WTC11 (cell line): Measurements from ENCODE around the gene SPATS2. TPM values are rescaled to one million over a fixed set of nuclear protein-coding genes. Genes with fewer than 3 reads are reported as not detected.
A peak's percentile ranks its signal among the peaks of the same experiment; 100 is the strongest.

Experiments
- CBFB ChIP-seq: sonication (generic); formaldehyde crosslinking; IDR thresholded peaks from 2 replicates; pipeline ENCODE4 v1.8.1; 2022; ENCODE audit warnings: mild to moderate bottlenecking, low read depth, missing genetic modification reagents
- CREM ChIP-seq: sonication (generic); formaldehyde crosslinking; IDR thresholded peaks from 2 replicates; pipeline ENCODE4 v1.8.1; 2022; ENCODE audit warnings: mild to moderate bottlenecking, missing genetic modification reagents, moderate library complexity
- ESRRA ChIP-seq: sonication (generic); formaldehyde crosslinking; IDR thresholded peaks from 2 replicates; pipeline ENCODE4 v1.8.1; 2022; ENCODE audit warnings: mild to moderate bottlenecking, missing genetic modification reagents, borderline replicate concordance
- KAT7 ChIP-seq: sonication (generic); formaldehyde crosslinking; IDR thresholded peaks from 2 replicates; pipeline ENCODE4 v1.8.1; 2023; ENCODE audit warnings: missing genetic modification reagents, mild to moderate bottlenecking, borderline replicate concordance
- NR2C2 ChIP-seq: sonication (generic); formaldehyde crosslinking; IDR thresholded peaks from 2 replicates; pipeline ENCODE4 v1.8.0; 2022; ENCODE audit warnings: mild to moderate bottlenecking, missing genetic modification reagents
- NR3C1 ChIP-seq: sonication (generic); formaldehyde crosslinking; conservative IDR thresholded peaks from 2 replicates; pipeline ENCODE4 v1.8.1; 2023; ENCODE audit warnings: low read depth, mild to moderate bottlenecking, missing genetic modification reagents
- OVOL2 ChIP-seq: fragments of 250-450 bp; sonication (Bioruptor Pico); IDR thresholded peaks from 2 replicates; pipeline ENCODE4 v1.9.0; 2021; ENCODE audit warnings: mild to moderate bottlenecking, borderline replicate concordance
- RORB ChIP-seq: fragments of 250-450 bp; sonication (Bioruptor Pico); IDR thresholded peaks from 2 replicates; pipeline ENCODE4 v1.9.0; 2021; ENCODE audit warnings: mild to moderate bottlenecking
- SOX15 ChIP-seq: fragments of 250-450 bp; sonication (Bioruptor Pico); IDR thresholded peaks from 2 replicates; pipeline ENCODE4 v1.9.0; 2021; ENCODE audit warnings: mild to moderate bottlenecking
- SP1 ChIP-seq: sonication (generic); formaldehyde crosslinking; conservative IDR thresholded peaks from 2 replicates; pipeline ENCODE4 v1.8.1; 2022; ENCODE audit warnings: missing genetic modification reagents
- TCF7 ChIP-seq: sonication (generic); formaldehyde crosslinking; IDR thresholded peaks from 2 replicates; pipeline ENCODE4 v1.8.0; 2022; ENCODE audit warnings: mild to moderate bottlenecking, low read depth, missing genetic modification reagents, moderate library complexity
- total RNA-seq: library from RNA; stranded (reverse); gene quantifications from 3 replicates; pipeline ENCODE4 v1.2.3, GENCODE V29; 2021
- TF ChIP-seq, protein P1 (sequence below): sonication (generic); formaldehyde crosslinking; IDR thresholded peaks from 2 replicates; pipeline ENCODE4 v1.8.1; 2023; ENCODE audit warnings: mild to moderate bottlenecking, moderate library complexity, missing genetic modification reagents
- TF ChIP-seq, protein P2 (sequence below): sonication (generic); formaldehyde crosslinking; IDR thresholded peaks from 2 replicates; pipeline ENCODE4 v1.8.1; 2023; ENCODE audit warnings: mild to moderate bottlenecking, missing genetic modification reagents, borderline replicate concordance
- TF ChIP-seq, protein P3 (sequence below): sonication (generic); formaldehyde crosslinking; IDR thresholded peaks from 2 replicates; pipeline ENCODE4 v1.8.0; 2022; ENCODE audit warnings: mild to moderate bottlenecking, missing genetic modification reagents
- TF ChIP-seq, protein P4 (sequence below): fragments of 250-450 bp; sonication (Bioruptor Pico); IDR thresholded peaks from 2 replicates; pipeline ENCODE4 v1.9.0; 2021; ENCODE audit warnings: mild to moderate bottlenecking, borderline replicate concordance
- TF ChIP-seq, protein P5 (sequence below): sonication (generic); formaldehyde crosslinking; IDR thresholded peaks from 2 replicates; pipeline ENCODE4 v1.8.0; 2023; ENCODE audit warnings: missing genetic modification reagents
- TF ChIP-seq, protein P6 (sequence below): fragments of 200-600 bp; IDR thresholded peaks from 2 replicates; pipeline ENCODE4 v1.8.0; 2022; ENCODE audit warnings: antibody characterized with exemption
- TF ChIP-seq, protein P7 (sequence below): sonication (generic); formaldehyde crosslinking; conservative IDR thresholded peaks from 2 replicates; pipeline ENCODE4 v1.8.1; 2022; ENCODE audit warnings: mild to moderate bottlenecking, missing genetic modification reagents
- TF ChIP-seq, protein P8 (sequence below): sonication (generic); formaldehyde crosslinking; IDR thresholded peaks from 2 replicates; pipeline ENCODE4 v1.8.0; 2022; ENCODE audit warnings: missing genetic modification reagents

SPATS2 gene
- total RNA-seq, 1 experiment from 2014 or later = 25.9 TPM

DNA sequence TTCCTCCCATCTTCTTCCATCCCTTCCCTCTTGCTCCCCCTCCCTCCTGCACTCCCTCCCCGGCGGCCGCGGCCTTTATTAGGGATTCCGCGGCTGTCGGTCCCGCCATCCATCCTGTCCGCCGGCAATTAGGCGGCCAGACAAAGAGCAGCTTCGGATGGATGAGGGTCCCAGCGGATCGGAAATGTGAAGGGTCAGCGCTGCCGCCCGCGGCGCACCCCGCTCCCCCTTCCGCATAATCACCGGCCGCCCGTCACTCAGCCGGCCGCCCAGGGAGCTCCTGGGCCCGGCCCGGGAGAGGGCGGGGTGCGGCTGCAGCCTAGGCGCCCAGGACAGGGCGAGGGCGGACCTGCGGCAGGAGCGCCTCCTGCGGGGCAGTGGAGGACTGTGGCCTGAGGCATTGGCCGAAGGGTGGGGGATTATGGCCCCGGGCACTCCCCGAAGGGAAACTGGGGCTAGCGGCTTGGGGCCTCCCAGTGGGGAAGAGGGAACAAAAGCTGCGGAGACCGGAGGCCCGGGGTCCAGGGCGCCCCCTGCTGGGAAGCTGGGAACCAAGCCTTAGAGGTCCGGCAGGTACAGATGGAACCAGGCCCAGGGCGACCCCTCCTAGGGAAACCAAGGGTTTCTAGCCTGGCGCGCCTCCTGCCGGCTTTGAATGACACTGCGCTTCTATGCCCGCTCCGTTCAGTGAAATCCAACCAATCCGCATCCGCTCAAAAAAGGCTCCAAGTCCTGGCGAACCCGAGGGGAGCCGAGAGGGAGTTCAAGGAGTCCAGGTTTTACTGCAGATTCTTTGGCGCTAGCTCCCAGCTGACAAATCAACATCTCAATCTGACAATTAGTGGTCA, 25.0 kb upstream of the SPATS2 start (continued):
- TF ChIP-seq, protein P1, sequence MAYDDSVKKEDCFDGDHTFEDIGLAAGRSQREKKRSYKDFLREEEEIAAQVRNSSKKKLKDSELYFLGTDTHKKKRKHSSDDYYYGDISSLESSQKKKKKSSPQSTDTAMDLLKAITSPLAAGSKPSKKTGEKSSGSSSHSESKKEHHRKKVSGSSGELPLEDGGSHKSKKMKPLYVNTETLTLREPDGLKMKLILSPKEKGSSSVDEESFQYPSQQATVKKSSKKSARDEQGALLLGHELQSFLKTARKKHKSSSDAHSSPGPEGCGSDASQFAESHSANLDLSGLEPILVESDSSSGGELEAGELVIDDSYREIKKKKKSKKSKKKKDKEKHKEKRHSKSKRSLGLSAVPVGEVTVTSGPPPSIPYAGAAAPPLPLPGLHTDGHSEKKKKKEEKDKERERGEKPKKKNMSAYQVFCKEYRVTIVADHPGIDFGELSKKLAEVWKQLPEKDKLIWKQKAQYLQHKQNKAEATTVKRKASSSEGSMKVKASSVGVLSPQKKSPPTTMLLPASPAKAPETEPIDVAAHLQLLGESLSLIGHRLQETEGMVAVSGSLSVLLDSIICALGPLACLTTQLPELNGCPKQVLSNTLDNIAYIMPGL = peak; percentile 62
- TF ChIP-seq CBFB (CRISPR knock-in tag) = no peak
- TF ChIP-seq, protein P2, sequence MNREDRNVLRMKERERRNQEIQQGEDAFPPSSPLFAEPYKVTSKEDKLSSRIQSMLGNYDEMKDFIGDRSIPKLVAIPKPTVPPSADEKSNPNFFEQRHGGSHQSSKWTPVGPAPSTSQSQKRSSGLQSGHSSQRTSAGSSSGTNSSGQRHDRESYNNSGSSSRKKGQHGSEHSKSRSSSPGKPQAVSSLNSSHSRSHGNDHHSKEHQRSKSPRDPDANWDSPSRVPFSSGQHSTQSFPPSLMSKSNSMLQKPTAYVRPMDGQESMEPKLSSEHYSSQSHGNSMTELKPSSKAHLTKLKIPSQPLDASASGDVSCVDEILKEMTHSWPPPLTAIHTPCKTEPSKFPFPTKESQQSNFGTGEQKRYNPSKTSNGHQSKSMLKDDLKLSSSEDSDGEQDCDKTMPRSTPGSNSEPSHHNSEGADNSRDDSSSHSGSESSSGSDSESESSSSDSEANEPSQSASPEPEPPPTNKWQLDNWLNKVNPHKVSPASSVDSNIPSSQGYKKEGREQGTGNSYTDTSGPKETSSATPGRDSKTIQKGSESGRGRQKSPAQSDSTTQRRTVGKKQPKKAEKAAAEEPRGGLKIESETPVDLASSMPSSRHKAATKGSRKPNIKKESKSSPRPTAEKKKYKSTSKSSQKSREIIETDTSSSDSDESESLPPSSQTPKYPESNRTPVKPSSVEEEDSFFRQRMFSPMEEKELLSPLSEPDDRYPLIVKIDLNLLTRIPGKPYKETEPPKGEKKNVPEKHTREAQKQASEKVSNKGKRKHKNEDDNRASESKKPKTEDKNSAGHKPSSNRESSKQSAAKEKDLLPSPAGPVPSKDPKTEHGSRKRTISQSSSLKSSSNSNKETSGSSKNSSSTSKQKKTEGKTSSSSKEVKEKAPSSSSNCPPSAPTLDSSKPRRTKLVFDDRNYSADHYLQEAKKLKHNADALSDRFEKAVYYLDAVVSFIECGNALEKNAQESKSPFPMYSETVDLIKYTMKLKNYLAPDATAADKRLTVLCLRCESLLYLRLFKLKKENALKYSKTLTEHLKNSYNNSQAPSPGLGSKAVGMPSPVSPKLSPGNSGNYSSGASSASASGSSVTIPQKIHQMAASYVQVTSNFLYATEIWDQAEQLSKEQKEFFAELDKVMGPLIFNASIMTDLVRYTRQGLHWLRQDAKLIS (CRISPR knock-in tag) = no peak
- TF ChIP-seq, protein P3, sequence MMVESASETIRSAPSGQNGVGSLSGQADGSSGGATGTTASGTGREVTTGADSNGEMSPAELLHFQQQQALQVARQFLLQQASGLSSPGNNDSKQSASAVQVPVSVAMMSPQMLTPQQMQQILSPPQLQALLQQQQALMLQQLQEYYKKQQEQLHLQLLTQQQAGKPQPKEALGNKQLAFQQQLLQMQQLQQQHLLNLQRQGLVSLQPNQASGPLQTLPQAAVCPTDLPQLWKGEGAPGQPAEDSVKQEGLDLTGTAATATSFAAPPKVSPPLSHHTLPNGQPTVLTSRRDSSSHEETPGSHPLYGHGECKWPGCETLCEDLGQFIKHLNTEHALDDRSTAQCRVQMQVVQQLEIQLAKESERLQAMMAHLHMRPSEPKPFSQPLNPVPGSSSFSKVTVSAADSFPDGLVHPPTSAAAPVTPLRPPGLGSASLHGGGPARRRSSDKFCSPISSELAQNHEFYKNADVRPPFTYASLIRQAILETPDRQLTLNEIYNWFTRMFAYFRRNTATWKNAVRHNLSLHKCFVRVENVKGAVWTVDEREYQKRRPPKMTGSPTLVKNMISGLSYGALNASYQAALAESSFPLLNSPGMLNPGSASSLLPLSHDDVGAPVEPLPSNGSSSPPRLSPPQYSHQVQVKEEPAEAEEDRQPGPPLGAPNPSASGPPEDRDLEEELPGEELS (CRISPR knock-in tag) = no peak
- peak; percentile 69; the same call in 1 of the 2 replicates for TF ChIP-seq SP1 (CRISPR knock-in tag)
- no peak for TF ChIP-seq ESRRA (CRISPR knock-in tag)
- TF ChIP-seq, protein P4, sequence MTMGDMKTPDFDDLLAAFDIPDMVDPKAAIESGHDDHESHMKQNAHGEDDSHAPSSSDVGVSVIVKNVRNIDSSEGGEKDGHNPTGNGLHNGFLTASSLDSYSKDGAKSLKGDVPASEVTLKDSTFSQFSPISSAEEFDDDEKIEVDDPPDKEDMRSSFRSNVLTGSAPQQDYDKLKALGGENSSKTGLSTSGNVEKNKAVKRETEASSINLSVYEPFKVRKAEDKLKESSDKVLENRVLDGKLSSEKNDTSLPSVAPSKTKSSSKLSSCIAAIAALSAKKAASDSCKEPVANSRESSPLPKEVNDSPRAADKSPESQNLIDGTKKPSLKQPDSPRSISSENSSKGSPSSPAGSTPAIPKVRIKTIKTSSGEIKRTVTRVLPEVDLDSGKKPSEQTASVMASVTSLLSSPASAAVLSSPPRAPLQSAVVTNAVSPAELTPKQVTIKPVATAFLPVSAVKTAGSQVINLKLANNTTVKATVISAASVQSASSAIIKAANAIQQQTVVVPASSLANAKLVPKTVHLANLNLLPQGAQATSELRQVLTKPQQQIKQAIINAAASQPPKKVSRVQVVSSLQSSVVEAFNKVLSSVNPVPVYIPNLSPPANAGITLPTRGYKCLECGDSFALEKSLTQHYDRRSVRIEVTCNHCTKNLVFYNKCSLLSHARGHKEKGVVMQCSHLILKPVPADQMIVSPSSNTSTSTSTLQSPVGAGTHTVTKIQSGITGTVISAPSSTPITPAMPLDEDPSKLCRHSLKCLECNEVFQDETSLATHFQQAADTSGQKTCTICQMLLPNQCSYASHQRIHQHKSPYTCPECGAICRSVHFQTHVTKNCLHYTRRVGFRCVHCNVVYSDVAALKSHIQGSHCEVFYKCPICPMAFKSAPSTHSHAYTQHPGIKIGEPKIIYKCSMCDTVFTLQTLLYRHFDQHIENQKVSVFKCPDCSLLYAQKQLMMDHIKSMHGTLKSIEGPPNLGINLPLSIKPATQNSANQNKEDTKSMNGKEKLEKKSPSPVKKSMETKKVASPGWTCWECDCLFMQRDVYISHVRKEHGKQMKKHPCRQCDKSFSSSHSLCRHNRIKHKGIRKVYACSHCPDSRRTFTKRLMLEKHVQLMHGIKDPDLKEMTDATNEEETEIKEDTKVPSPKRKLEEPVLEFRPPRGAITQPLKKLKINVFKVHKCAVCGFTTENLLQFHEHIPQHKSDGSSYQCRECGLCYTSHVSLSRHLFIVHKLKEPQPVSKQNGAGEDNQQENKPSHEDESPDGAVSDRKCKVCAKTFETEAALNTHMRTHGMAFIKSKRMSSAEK (CRISPR knock-in tag) = no peak
- TF ChIP-seq RORB (CRISPR knock-in tag) = no peak
- TF ChIP-seq, protein P5, sequence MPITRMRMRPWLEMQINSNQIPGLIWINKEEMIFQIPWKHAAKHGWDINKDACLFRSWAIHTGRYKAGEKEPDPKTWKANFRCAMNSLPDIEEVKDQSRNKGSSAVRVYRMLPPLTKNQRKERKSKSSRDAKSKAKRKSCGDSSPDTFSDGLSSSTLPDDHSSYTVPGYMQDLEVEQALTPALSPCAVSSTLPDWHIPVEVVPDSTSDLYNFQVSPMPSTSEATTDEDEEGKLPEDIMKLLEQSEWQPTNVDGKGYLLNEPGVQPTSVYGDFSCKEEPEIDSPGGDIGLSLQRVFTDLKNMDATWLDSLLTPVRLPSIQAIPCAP (CRISPR knock-in tag) = no peak
- 0 out of 2 replicates have a peak, but pooled peaks have one; percentile 16 for TF ChIP-seq TCF7 (CRISPR knock-in tag)
- no peak for TF ChIP-seq KAT7 (CRISPR knock-in tag)
- TF ChIP-seq SOX15 (CRISPR knock-in tag) = no peak
- TF ChIP-seq, protein P6, sequence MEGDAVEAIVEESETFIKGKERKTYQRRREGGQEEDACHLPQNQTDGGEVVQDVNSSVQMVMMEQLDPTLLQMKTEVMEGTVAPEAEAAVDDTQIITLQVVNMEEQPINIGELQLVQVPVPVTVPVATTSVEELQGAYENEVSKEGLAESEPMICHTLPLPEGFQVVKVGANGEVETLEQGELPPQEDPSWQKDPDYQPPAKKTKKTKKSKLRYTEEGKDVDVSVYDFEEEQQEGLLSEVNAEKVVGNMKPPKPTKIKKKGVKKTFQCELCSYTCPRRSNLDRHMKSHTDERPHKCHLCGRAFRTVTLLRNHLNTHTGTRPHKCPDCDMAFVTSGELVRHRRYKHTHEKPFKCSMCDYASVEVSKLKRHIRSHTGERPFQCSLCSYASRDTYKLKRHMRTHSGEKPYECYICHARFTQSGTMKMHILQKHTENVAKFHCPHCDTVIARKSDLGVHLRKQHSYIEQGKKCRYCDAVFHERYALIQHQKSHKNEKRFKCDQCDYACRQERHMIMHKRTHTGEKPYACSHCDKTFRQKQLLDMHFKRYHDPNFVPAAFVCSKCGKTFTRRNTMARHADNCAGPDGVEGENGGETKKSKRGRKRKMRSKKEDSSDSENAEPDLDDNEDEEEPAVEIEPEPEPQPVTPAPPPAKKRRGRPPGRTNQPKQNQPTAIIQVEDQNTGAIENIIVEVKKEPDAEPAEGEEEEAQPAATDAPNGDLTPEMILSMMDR = peak; percentile 92
- no peak for TF ChIP-seq OVOL2
- no peak for TF ChIP-seq CREM (CRISPR knock-in tag)
- TF ChIP-seq, protein P7, sequence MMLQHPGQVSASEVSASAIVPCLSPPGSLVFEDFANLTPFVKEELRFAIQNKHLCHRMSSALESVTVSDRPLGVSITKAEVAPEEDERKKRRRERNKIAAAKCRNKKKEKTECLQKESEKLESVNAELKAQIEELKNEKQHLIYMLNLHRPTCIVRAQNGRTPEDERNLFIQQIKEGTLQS (CRISPR knock-in tag) = no peak
- no peak for TF ChIP-seq NR3C1 (CRISPR knock-in tag)
- TF ChIP-seq NR2C2 = no peak
- TF ChIP-seq, protein P8, sequence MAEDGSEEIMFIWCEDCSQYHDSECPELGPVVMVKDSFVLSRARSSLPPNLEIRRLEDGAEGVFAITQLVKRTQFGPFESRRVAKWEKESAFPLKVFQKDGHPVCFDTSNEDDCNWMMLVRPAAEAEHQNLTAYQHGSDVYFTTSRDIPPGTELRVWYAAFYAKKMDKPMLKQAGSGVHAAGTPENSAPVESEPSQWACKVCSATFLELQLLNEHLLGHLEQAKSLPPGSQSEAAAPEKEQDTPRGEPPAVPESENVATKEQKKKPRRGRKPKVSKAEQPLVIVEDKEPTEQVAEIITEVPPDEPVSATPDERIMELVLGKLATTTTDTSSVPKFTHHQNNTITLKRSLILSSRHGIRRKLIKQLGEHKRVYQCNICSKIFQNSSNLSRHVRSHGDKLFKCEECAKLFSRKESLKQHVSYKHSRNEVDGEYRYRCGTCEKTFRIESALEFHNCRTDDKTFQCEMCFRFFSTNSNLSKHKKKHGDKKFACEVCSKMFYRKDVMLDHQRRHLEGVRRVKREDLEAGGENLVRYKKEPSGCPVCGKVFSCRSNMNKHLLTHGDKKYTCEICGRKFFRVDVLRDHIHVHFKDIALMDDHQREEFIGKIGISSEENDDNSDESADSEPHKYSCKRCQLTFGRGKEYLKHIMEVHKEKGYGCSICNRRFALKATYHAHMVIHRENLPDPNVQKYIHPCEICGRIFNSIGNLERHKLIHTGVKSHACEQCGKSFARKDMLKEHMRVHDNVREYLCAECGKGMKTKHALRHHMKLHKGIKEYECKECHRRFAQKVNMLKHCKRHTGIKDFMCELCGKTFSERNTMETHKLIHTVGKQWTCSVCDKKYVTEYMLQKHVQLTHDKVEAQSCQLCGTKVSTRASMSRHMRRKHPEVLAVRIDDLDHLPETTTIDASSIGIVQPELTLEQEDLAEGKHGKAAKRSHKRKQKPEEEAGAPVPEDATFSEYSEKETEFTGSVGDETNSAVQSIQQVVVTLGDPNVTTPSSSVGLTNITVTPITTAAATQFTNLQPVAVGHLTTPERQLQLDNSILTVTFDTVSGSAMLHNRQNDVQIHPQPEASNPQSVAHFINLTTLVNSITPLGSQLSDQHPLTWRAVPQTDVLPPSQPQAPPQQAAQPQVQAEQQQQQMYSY (CRISPR knock-in tag) = peak; percentile 96
